Neutrophil (primary cell): ENCODE data around the gene ALG11.

Experiments
- H3K27ac ChIP-seq: fragments of 200-600 bp; sonication (generic); 2 replicates; pipeline ENCODE4 v1.5.1; 2016; ENCODE audit warnings: mild to moderate bottlenecking, moderate library complexity
- H3K27me3 ChIP-seq: fragments of 200-600 bp; sonication (generic); 2 replicates; pipeline ENCODE4 v1.6.0; 2016; ENCODE audit warnings: mild to moderate bottlenecking
- H3K36me3 ChIP-seq: fragments of 200-600 bp; sonication (generic); 2 replicates; pipeline ENCODE4 v1.5.1; 2017
- H3K4me1 ChIP-seq, 2 experiments: fragments of 200-600 bp in 1 of 2; sonication (generic) in 1 of 2; 1 replicate in 1 of 2; 2 replicates in 1 of 2; pipeline versions ENCODE4 v1.5.1 to v1.6.1; 2013 to 2016; ENCODE audit warnings: low read depth in 1 of 2, low read length in 1 of 2, mild to moderate bottlenecking in 1 of 2, moderate library complexity in 1 of 2; ENCODE audit not compliant: control insufficient read depth in 1 of 2, insufficient read depth in 1 of 2
- H3K4me3 ChIP-seq, 2 experiments: fragments of 200-600 bp in 1 of 2; sonication (generic) in 1 of 2; 1 replicate in 1 of 2; 2 replicates in 1 of 2; pipeline ENCODE4 v1.5.1; 2013 to 2016; ENCODE audit warnings: low read depth in 1 of 2, low read length in 1 of 2, mild to moderate bottlenecking in 1 of 2, moderate library complexity in 1 of 2
- H3K9me3 ChIP-seq: fragments of 200-600 bp; sonication (generic); 2 replicates; pipeline ENCODE4 v1.5.1; 2016
- CTCF ChIP-seq: fragments of 200-600 bp; sonication (generic); IDR thresholded peaks from 2 replicates; pipeline ENCODE4 v1.5.1; 2016; ENCODE audit warnings: antibody characterized with exemption

Gene ALG11

DNA sequence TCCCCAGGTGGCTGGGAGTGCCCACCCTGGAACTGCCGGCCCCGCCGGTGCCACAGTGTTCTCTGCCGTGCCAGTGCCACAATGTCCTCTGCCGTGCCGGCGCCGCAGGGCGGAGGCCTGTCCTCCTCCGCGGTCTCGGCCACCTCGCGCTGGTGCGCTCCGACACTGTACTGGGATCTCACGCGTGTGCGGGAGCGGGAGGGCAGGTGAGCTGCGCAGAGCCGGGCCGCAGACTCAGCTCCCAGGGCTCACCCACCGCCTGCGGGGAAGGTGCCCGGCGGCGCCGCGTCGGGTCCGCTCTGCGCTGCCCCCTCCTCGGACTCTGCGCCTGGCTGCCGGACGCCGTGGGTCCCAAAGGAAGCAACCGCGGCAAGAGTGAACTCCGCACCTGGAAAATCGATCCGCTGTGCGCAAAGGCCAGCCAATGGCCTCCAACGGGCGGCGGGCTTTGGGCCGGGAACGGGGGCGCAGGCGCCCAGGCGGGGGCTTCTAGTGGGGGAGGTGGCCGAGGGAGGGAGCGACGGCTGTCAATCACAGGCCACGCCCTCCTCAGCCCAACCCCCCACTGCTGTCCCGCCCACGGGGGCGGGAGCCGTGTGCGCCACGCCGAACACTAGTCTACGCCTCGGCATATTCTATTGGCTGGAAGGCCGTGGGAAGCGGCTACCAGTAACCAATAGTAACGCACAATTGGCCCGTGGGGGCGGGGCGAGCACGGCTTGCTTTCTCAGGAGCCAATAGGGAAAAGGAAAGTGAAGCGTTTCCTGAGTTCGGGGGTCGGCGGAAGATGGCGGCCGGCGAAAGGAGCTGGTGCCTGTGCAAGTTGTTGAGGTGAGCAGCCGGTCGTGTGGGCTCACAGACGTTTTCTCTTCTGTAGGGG lies at the start of gene ALG11:
Gene ALG11, plus strand, starts transcription at position 767 of the 880 bp plus-strand sequence. Its CDS starts 21 bp downstream, at position 788.
- peak within 1 kb of the TSS; percentile 72 to 100 for H3K4me3 ChIP-seq
- H3K9me3 ChIP-seq: no peaks in the 10 kb centered on the region
- peak; percentile 41 for TF ChIP-seq CTCF
- H3K27me3 ChIP-seq: peaks cover 47% of the 10 kb centered on the region
- H3K27ac ChIP-seq: peak within 1 kb of the TSS; percentile 55
- H3K4me1 ChIP-seq: peaks cover 17 to 21% of the 10 kb centered on the region in 2 experiments
- H3K36me3 ChIP-seq: no peaks in the 10 kb centered on the region

GRCh38 chr13:51966186-51966585 lies 46.0 kb upstream of the ALG11 start:
- no peak overlapping the region for H3K27ac ChIP-seq
- no peaks in the 10 kb centered on the region for H3K4me1 ChIP-seq
- no peaks in the 10 kb centered on the region for H3K9me3 ChIP-seq
- no peaks in the 10 kb centered on the region for H3K27me3 ChIP-seq
- H3K36me3 ChIP-seq: no peaks in the 10 kb centered on the region
- no peak for TF ChIP-seq CTCF
- no peak overlapping the region for H3K4me3 ChIP-seq

GRCh38 chr13:51967482-51968446 lies 44.4 kb upstream of the ALG11 start:
- Histone ChIP-seq H3K36me3 (no peaks in the 10 kb centered on the region), H3K4me3 (no peak overlapping the region), H3K27me3 (no peaks in the 10 kb centered on the region), H3K4me1 (no peaks in the 10 kb centered on the region), H3K27ac (no peak overlapping the region), H3K9me3 (no peaks in the 10 kb centered on the region)
- no peak for TF ChIP-seq CTCF

- Histone ChIP-seq H3K4me3 (no peak overlapping the region), H3K9me3 (no peaks in the 10 kb centered on the region), H3K27me3 (no peaks in the 10 kb centered on the region), H3K4me1 (no peaks in the 10 kb centered on the region), H3K36me3 (no peaks in the 10 kb centered on the region), H3K27ac (no peak overlapping the region)
- TF ChIP-seq CTCF: no peak
Observed at GRCh38 chr13:51970349-51970748, 41.8 kb upstream of the ALG11 start.

DNA sequence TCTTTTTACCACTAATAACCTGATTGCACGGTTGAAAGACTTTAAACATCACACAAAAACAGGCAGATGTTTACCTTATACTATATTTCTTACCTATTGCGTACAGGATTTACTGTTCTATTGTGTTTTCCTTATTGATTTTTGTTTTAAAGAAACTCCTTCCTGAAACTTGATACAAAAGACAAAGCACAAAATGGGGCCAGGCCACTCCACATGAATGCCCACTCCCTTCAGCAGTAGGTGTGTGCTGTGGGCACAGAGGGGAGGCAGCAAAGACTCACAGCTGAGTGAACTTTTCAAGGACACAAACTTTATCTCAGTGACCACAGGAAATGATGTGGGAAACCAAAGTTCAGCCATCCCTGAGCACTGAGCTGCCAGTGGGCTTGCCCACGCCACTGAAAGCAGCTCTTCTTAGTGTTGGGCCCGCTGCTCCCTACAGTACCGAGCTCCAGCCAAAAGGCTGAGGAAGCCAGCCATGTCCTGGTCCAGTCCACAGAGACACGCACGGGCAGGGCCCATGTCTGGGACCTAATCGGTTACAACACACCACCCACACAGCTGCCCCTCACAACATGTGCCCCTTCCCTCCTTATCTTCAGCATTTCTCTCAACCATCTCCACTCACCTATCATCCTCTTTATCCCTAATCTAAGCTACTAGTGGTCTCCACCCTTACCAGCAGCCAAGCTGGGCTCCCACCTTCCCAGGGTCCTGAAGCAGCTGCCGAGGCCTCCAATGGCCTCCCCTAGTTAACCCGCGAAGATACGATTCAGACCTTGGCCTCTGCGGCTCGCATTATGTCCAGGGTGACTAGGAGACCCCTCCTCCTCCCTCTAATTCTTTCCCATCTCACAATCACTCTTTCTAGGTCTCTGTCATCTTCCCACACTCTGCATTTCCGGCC lies 40.4 kb upstream of the ALG11 start:
- no peaks in the 10 kb centered on the region for H3K9me3 ChIP-seq
- no peaks in the 10 kb centered on the region for H3K36me3 ChIP-seq
- H3K4me1 ChIP-seq: no peaks in the 10 kb centered on the region
- H3K27me3 ChIP-seq: no peaks in the 10 kb centered on the region
- TF ChIP-seq CTCF: no peak
- no peak overlapping the region for H3K27ac ChIP-seq
- no peak overlapping the region for H3K4me3 ChIP-seq
